ENCODE data around the gene APRT.
"Not testable (repeated sequence)": the region's sequence is repeated elsewhere in the genome, so short reads cannot be mapped to it uniquely, and the experiment has no call there.

The APRT gene

GRCh38 chr16:88788749-88789148 lies 23.0 kb downstream of the APRT start:
- not testable (repeated sequence) for DNase-seq (ENCODE audit: low read depth, low spot score)

GRCh38 chr16:88787579-88788314 lies 24.0 kb downstream of the APRT start:
- DNase-seq (ENCODE audit: low read depth, low spot score), result no peak

GRCh38 chr16:88785106-88785924 lies 26.4 kb downstream of the APRT start, which contains the start of gene PIEZO1:
TSS of gene PIEZO1 (minus strand) at chr16:88785220. CDS start at chr16:88784964, 256 bp downstream.
- peak; percentile 69 for DNase-seq (ENCODE audit: low read depth, low spot score)

- no peak for DNase-seq (ENCODE audit: low read depth, low spot score)
Observed at GRCh38 chr16:88784856-88785105, 26.9 kb downstream of the APRT start.

GRCh38 chr16:88784074-88784855 lies 27.5 kb downstream of the APRT start:
- no peak for DNase-seq (ENCODE audit: low read depth, low spot score)

GRCh38 chr16:88783391-88784073 lies 28.2 kb downstream of the APRT start:
- DNase-seq (ENCODE audit: low read depth, low spot score), result no peak

- peak; percentile 57 for DNase-seq (ENCODE audit: low read depth, low spot score)
Observed at GRCh38 chr16:88782454-88783390, 29.0 kb downstream of the APRT start.

- peak; percentile 53 for DNase-seq (ENCODE audit: low read depth, low spot score)
Observed at GRCh38 chr16:88781140-88782077, 30.3 kb downstream of the APRT start.

GRCh38 chr16:88780142-88781062 lies 31.3 kb downstream of the APRT start:
- no peak for DNase-seq (ENCODE audit: low read depth, low spot score)

GRCh38 chr16:88779406-88780141 lies 32.2 kb downstream of the APRT start:
- DNase-seq (ENCODE audit: low read depth, low spot score), result no peak

GRCh38 chr16:88778541-88779065 lies 33.1 kb downstream of the APRT start:
- no peak for DNase-seq (ENCODE audit: low read depth, low spot score)

- no peak for DNase-seq (ENCODE audit: low read depth, low spot score)
Observed at GRCh38 chr16:88778271-88778525, 33.5 kb downstream of the APRT start.

GRCh38 chr16:88777471-88778270 lies 34.1 kb downstream of the APRT start:
- DNase-seq (ENCODE audit: low read depth, low spot score), result no peak

GRCh38 chr16:88775825-88776224 lies 35.9 kb downstream of the APRT start:
- no peak for DNase-seq (ENCODE audit: low read depth, low spot score)

GRCh38 chr16:88774544-88775393 lies 37.0 kb downstream of the APRT start:
- DNase-seq (ENCODE audit: low read depth, low spot score), result no peak

GRCh38 chr16:88773812-88774291 lies 37.9 kb downstream of the APRT start:
- DNase-seq (ENCODE audit: low read depth, low spot score), result no peak
